VCaP (cell line): Measurements from ENCODE around the gene FBXO42.
A peak's percentile ranks its signal among the peaks of the same experiment; 100 is the strongest.

Experiments used
- H3K27ac ChIP-seq: fragments of 450-650 bp; 2 replicates; pipeline ENCODE4 v1.5.1; 2017
- TF ChIP-seq, protein P1 (sequence below): fragments of 450-650 bp; conservative IDR thresholded peaks from 2 replicates; pipeline ENCODE4 v1.5.1; 2017; ENCODE audit warnings: mild to moderate bottlenecking, moderate library complexity

The FBXO42 gene

DNA sequence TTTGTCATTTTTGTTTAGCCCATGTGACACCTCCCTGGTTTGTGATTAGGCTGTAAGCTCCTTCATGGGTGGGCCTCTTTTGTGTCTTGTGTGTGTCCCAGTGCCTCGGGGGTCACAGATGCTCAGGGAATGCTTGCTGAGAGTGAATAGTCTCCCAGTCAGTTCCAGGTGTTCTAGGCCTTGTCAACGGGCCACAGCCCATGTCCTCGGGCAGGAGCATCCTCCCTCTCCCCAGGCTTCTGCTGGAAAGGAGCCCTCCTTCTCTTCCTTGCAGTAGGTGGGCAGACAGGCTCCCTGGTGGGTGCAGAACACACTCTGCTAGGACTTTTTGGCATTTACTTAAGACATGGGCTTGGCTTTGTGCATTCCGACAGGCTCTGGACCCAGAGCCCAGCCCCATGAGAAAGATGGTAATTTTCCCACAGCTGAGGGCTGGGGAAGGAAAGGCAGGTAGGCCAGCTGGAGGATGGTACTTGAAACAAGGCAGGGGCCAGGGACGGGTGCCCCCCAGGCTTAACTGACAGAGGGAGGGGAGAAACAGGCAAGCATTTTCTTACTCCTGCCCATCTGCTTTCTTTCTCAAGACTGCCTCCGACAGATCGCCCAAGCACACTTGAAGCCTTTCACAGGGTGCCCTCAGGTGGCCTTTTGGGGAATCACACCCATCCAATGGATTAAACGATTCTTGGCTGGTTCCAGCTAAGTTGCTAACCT is 108.2 kb downstream of the FBXO42 start:
- TF ChIP-seq, protein P1, sequence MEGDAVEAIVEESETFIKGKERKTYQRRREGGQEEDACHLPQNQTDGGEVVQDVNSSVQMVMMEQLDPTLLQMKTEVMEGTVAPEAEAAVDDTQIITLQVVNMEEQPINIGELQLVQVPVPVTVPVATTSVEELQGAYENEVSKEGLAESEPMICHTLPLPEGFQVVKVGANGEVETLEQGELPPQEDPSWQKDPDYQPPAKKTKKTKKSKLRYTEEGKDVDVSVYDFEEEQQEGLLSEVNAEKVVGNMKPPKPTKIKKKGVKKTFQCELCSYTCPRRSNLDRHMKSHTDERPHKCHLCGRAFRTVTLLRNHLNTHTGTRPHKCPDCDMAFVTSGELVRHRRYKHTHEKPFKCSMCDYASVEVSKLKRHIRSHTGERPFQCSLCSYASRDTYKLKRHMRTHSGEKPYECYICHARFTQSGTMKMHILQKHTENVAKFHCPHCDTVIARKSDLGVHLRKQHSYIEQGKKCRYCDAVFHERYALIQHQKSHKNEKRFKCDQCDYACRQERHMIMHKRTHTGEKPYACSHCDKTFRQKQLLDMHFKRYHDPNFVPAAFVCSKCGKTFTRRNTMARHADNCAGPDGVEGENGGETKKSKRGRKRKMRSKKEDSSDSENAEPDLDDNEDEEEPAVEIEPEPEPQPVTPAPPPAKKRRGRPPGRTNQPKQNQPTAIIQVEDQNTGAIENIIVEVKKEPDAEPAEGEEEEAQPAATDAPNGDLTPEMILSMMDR = peak; percentile 88
- H3K27ac ChIP-seq = no peak overlapping the region

DNA sequence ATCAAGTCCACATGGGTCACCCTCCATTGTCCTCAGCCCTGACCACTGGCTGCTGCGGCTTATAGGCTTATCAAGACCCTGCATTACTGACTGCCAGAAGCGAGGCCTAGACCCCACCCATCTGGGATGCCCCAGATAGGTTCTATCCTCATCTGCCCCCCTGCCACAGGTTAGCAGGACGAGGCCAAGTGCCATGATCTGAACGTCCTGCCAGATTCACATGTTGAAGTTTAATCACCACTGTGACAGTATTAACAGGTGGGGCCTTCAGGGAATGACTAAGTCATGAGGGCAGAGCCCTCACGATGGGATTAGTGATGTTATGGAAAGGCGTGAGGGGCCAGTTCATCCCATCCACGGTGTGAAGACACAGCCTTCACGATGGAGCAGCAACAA is 109.1 kb downstream of the FBXO42 start:
- no peak overlapping the region for H3K27ac ChIP-seq
- TF ChIP-seq, protein P1 = no peak

DNA sequence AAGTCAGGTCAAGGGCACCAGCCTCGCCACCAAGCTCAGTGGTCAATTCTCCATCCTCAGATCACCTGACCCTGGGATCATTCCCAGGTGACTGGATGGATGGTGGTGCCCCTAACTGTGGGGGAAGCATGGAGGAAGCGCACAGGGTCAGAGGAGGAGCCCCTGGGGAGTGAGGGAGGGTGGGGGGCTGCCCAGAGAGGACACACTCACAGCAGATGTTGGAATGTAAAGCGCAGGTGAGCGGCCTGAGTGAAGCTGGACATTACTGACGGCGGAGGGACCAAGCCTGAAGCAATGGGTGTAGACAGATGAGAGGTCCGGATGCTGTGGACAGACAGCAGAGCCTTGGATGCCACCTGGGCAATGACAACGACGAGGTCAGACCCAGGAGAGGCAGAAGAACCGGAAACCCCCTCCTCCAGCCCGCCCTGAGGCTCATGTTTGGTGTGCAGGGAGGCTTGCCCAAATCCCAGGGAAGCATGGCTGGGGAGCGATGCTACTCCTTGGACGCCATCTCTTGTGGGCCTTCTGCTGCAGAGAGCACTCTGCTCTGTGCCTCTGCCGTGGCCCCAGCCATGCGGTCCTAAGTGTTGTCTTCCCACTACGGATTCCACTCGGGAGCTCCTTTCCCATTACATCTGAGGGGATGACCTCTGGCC is 109.6 kb downstream of the FBXO42 start:
- TF ChIP-seq, protein P1 = no peak
- H3K27ac ChIP-seq = no peak overlapping the region

DNA sequence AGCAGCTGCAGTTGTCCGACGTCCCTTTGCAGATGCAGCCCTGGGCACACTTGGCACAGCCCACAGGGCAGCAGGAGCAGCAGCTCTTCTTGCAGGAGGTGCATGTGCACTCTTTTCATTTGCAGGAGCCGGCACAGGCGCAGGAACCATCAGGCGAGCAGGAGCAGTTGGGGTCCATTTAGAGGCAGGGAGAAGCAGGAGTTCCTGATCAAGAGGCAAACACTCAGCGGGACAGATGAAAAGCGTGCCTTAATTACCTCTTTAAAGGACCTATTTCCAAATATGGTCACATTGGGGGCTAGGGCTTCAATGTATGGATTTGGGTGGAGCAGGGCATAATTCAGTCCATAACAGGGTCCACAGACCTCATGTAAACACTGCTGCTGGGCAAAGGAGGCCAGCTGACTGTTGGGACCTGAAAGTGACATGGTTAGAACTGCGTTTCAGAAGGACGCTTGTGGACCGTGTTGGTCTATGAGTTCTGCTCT is 111.0 kb downstream of the FBXO42 start:
- no peak overlapping the region for H3K27ac ChIP-seq
- TF ChIP-seq, protein P1 = no peak

DNA sequence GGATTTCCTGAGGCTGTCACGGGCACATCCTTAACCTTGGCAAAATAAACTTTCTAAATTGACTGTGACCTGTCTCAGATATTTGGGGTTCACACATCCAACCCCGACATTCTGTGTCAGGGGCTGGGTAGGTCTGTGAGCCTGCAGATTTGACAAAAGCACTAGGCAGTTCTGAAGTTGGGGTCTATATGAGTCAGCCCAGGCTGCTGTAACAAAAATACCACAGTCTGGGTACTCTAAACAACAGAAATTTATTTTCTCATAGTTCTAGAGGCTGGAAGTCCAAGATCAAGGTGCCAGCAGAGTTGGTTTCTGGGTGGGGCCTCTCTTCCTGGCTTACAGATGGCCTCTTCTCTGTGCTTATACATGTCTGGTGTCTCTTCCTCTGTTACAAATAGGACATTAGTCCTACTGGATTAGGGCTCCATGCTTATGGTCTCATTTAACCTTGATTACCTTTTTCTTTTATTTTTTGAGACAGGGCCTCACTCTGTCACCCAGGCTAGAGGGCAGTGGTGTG is 112.2 kb downstream of the FBXO42 start:
- TF ChIP-seq, protein P1 = no peak
- no peak overlapping the region for H3K27ac ChIP-seq

DNA sequence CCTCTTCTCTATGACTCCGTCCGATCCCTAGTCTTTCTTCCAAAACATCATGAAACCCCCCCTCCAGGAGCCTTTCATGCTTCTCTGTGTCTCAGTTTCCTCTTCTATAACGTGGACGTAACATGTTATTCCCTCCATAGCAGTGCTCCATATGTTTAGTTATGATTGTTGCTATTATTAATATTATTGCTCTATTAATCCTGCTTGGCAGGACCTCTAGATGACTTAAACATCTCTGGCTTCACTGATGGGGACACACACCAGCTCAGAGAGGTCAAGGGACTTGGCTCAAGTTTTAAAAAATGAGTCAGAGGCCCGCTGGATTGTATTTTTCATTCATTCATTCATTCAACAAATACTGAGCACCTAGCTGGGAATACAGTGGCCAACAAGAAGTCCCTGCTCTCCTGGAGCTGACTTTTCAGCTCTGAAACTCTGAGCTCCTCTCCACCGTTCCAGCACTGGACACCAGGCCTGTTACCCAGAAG is 114.9 kb downstream of the FBXO42 start:
- peak overlapping the region; percentile 88 for H3K27ac ChIP-seq
- TF ChIP-seq, protein P1 = no peak
